Fibroblast of villous mesenchyme (primary cell): ENCODE data around the gene FNIP1. TPM values are rescaled to one million over a fixed set of nuclear protein-coding genes. Genes with fewer than 3 reads are reported as not detected.

ENCODE experiments used
- DNase-seq: peaks from one replicate; pipeline ENCODE4 v3.0.0-alpha.2; 2010; ENCODE audit warnings: low read depth
- H3K4me3 ChIP-seq: 2 replicates; pipeline ENCODE4 v1.5.1; 2011; ENCODE audit warnings: low read depth, mild to moderate bottlenecking, low read length
- CTCF ChIP-seq: IDR thresholded peaks from 2 replicates; pipeline ENCODE4 v1.5.1; 2012; ENCODE audit warnings: low read depth, mild to moderate bottlenecking, low read length; ENCODE audit not compliant: insufficient read depth
- total RNA-seq: library from RNA; depleted of rRNA; stranded (reverse); fragments of >200 nt; gene quantifications from 2 replicates; pipeline ENCODE4 v1.2.3, GENCODE V29; 2012

FNIP1 gene
- total RNA-seq, 1 donor: 67.8 TPM

DNA sequence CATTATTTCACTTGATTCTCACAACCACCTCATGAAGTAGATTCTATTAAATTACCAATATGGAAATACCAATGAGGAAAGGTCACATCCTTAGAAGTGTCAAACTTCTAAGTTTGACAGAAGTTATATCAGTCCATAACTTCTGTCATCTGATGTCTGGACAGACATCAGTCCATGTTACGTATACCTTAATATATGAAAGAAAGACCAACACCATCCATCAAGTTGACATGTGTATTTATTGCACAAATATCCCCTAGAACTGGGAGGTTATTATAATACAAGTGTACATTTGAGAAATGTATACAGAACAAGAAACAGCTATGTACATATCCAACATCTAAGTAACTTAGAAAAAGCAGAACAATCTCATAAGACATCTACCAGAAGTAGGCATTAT lies 155.3 kb downstream of the FNIP1 start:
- DNase-seq: no peak
- H3K4me3 ChIP-seq: no peak overlapping the region
- TF ChIP-seq CTCF: no peak

- no peak overlapping the region for H3K4me3 ChIP-seq
- DNase-seq: no peak
- no peak for TF ChIP-seq CTCF
Measured at GRCh38 chr5:131640043-131640856, 156.6 kb downstream of the FNIP1 start.

DNA sequence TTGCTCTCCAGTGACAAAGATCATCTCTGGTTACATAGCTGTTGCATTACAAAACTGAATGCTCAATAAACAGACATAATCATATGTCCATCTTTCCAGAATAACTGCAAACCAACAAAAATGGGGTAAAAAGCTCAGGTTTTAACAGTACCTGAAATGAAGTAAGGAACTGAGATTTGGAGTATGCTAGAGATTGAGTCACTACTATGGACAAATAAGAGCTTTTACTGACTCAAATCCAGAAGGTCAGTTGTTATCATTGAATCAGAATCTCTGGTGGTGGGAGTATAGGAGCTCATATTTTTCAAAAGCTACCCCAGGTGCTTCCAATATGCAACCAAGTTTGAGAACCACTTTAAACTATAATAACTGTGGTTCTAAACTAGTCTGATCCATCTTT lies 157.7 kb downstream of the FNIP1 start:
- no peak for DNase-seq
- no peak overlapping the region for H3K4me3 ChIP-seq
- TF ChIP-seq CTCF: no peak

DNA sequence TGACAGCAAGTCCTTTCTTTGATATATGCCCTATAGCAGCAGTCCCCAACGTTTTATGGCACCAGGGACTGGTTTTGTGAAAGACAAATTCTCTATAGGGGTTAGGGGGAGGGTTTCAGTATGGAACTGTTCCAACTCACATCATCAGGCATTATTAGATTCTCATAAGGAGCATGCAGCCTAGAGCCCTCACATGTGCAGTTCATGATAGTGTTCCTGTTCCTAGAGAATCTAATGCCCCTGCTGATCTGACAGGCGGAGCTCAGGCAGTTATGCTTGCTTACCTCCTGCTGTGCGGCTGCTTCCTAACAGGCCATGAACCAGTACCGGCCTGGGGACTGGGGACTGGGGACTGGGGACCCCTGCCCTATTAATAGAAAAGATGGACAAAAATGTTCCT lies 159.1 kb downstream of the FNIP1 start:
- TF ChIP-seq CTCF: no peak
- no peak overlapping the region for H3K4me3 ChIP-seq
- no peak for DNase-seq

- TF ChIP-seq CTCF: no peak
- peak; percentile 39 for DNase-seq
Measured at GRCh38 chr5:131635684-131636572, 160.9 kb downstream of the FNIP1 start.

GRCh38 chr5:131634996-131635683 lies 161.7 kb downstream of the FNIP1 start, which contains the start of gene RAPGEF6:
Gene RAPGEF6, minus strand, starts transcription at chr5:131635229. Its CDS starts 199 bp downstream, at chr5:131635030.
- no peak for TF ChIP-seq CTCF
- H3K4me3 ChIP-seq: peak within 1 kb of the TSS; percentile 87
- peak; percentile 100 for DNase-seq

More at GRCh38 chr5:131635684-131636572, 160.9 kb downstream of the FNIP1 start:
- peak overlapping the region; percentile 87 for H3K4me3 ChIP-seq
